ENCODE results near the gene PAGE2B.

GRCh38 chrX:55074851-55075467 is at the start of gene PAGE2B:
- TF ChIP-seq CTCF (IDR thresholded peaks at IDR 0.05) (no peak), EZH2 (IDR thresholded peaks at IDR 0.05; ENCODE audit: borderline replicate concordance, insufficient read depth, low read depth, low read length, poor library complexity, severe bottlenecking) (no peak)
